HG02588 (cell line): ENCODE results near the gene KIR3DL1.
"Not testable (repeated sequence)": the region's sequence is repeated elsewhere in the genome, so short reads cannot be mapped to it uniquely, and the experiment has no call there.

Experiments used
- ATAC-seq: cut with Tn5 transposase; IDR thresholded peaks from one replicate; pipeline ENCODE4 v1.9.1; 2021; ENCODE audit warnings: mild to moderate bottlenecking, moderate library complexity; ENCODE audit not compliant: unreplicated experiment

KIR3DL1 gene

GRCh38 chr19:54806516-54806838, 9.8 kb upstream of the KIR3DL1 start:
- ATAC-seq, result no peak

- ATAC-seq, result not testable (repeated sequence)
Measured at GRCh38 chr19:54814571-54814970, 1.7 kb upstream of the KIR3DL1 start.

- no peak for ATAC-seq
Measured at GRCh38 chr19:54817670-54818536, 1.6 kb downstream of the KIR3DL1 start.

- ATAC-seq, result not testable (repeated sequence)
Measured at GRCh38 chr19:54824416-54824815, 8.1 kb downstream of the KIR3DL1 start.

- ATAC-seq, result not testable (repeated sequence)
Measured at GRCh38 chr19:54825326-54825725, 9.1 kb downstream of the KIR3DL1 start.

GRCh38 chr19:54828064-54828463, 11.8 kb downstream of the KIR3DL1 start:
- not testable (repeated sequence) for ATAC-seq

GRCh38 chr19:54832496-54832895, 16.2 kb downstream of the KIR3DL1 start, which contains the start of gene KIR2DS4:
Gene KIR2DS4 (plus strand): TSS chr19:54832676.
- not testable (repeated sequence) for ATAC-seq

GRCh38 chr19:54835126-54835525, 18.9 kb downstream of the KIR3DL1 start:
- not testable (repeated sequence) for ATAC-seq

- not testable (repeated sequence) for ATAC-seq
Measured at GRCh38 chr19:54837522-54837921, 21.3 kb downstream of the KIR3DL1 start.

- ATAC-seq, result not testable (repeated sequence)
Measured at GRCh38 chr19:54843171-54843570, 26.9 kb downstream of the KIR3DL1 start.

GRCh38 chr19:54850061-54850640, 33.9 kb downstream of the KIR3DL1 start, which contains the start of gene KIR3DL2:
Gene KIR3DL2 (plus strand): TSS chr19:54850443. CDS start chr19:54850476, 33 bp downstream.
- ATAC-seq, result not testable (repeated sequence)

- ATAC-seq, result no peak
Measured at GRCh38 chr19:54850930-54851329, 34.7 kb downstream of the KIR3DL1 start.

- ATAC-seq, result no peak
Measured at GRCh38 chr19:54851353-54851752, 35.1 kb downstream of the KIR3DL1 start.

GRCh38 chr19:54855241-54855640, 39.0 kb downstream of the KIR3DL1 start:
- ATAC-seq, result not testable (repeated sequence)

- ATAC-seq, result not testable (repeated sequence)
Measured at GRCh38 chr19:54858476-54858875, 42.2 kb downstream of the KIR3DL1 start.

- ATAC-seq, result not testable (repeated sequence)
Measured at GRCh38 chr19:54859421-54859820, 43.2 kb downstream of the KIR3DL1 start.

- ATAC-seq, result not testable (repeated sequence)
Measured at GRCh38 chr19:54863459-54863858, 47.2 kb downstream of the KIR3DL1 start.

- ATAC-seq, result no peak
Measured at GRCh38 chr19:54871696-54872095, 55.4 kb downstream of the KIR3DL1 start.

- ATAC-seq, result no peak
Measured at GRCh38 chr19:54873990-54874389, 57.7 kb downstream of the KIR3DL1 start, which contains the start of gene FCAR. Gene FCAR (plus strand): TSS chr19:54874235. CDS start chr19:54874290, 55 bp downstream.

- no peak for ATAC-seq
Measured at GRCh38 chr19:54875506-54875905, 59.2 kb downstream of the KIR3DL1 start.

GRCh38 chr19:54877471-54877870, 61.2 kb downstream of the KIR3DL1 start:
- ATAC-seq, result no peak
